Testis (tissue), 2 donors: Measurements from ENCODE around the gene ICA1.

ENCODE experiments used
- POLR2A ChIP-seq: fragments of 450-650 bp; IDR thresholded peaks from one replicate; pipeline ENCODE4 v1.6.1; 2017; ENCODE audit warnings: antibody characterized with exemption, mild to moderate bottlenecking, moderate library complexity
- TF ChIP-seq, protein P1 (sequence below), 3 experiments: fragments of 450-650 bp in 2 of 3; fragments of 200-600 bp in 1 of 3; sonication (generic) in 1 of 3; IDR thresholded peaks; one replicate each; pipeline ENCODE4 v1.5.1; 2016 to 2019; ENCODE audit warnings: antibody characterized with exemption in 3 of 3, mild to moderate bottlenecking in 2 of 3, moderate library complexity in 1 of 3

DNA sequence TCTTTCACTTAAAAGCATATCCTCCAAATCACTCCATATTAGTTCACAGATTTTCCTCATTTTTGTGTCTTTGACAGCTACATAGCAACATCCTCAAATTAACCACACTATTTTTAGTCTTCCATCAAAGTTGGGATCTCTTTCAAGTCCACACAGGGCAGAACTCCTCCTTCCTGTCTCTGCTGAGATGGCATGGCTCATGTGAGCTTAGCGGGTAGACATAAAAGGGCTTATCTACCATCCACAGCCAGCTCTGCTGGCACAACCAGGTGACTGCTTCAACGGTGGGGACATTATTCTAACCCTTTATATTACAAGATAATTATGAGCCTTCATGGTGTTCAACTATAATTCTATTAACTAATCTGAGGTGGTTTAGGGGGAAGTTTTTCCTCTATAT, 35.5 kb downstream of the ICA1 start:
- no peak for TF ChIP-seq POLR2A
- TF ChIP-seq, protein P1, sequence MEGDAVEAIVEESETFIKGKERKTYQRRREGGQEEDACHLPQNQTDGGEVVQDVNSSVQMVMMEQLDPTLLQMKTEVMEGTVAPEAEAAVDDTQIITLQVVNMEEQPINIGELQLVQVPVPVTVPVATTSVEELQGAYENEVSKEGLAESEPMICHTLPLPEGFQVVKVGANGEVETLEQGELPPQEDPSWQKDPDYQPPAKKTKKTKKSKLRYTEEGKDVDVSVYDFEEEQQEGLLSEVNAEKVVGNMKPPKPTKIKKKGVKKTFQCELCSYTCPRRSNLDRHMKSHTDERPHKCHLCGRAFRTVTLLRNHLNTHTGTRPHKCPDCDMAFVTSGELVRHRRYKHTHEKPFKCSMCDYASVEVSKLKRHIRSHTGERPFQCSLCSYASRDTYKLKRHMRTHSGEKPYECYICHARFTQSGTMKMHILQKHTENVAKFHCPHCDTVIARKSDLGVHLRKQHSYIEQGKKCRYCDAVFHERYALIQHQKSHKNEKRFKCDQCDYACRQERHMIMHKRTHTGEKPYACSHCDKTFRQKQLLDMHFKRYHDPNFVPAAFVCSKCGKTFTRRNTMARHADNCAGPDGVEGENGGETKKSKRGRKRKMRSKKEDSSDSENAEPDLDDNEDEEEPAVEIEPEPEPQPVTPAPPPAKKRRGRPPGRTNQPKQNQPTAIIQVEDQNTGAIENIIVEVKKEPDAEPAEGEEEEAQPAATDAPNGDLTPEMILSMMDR (IDR thresholded peaks at IDR 0.05), result no peak
